HCT116 (cell line): ENCODE measurements around the gene CLEC3B.

Experiments
- EZH2 ChIP-seq: fragments of 200-600 bp; sonication (generic); IDR thresholded peaks from 2 replicates; pipeline ENCODE4 v1.6.1; 2017; ENCODE audit warnings: antibody characterized with exemption, mixed run types
- JUND ChIP-seq: IDR thresholded peaks from 2 replicates; pipeline ENCODE4 v1.6.1; 2012
- POLR2AphosphoS5 ChIP-seq: IDR thresholded peaks from 2 replicates; pipeline ENCODE4 v1.6.1; 2011; ENCODE audit warnings: mild to moderate bottlenecking, low read depth, low read length, moderate library complexity
- TCF7L2 ChIP-seq: IDR thresholded peaks from 2 replicates; pipeline ENCODE4 v1.7.0; 2011; ENCODE audit warnings: borderline replicate concordance, inconsistent platforms; ENCODE audit not compliant: insufficient read depth, insufficient read length; ENCODE audit errors: extremely low read depth

DNA sequence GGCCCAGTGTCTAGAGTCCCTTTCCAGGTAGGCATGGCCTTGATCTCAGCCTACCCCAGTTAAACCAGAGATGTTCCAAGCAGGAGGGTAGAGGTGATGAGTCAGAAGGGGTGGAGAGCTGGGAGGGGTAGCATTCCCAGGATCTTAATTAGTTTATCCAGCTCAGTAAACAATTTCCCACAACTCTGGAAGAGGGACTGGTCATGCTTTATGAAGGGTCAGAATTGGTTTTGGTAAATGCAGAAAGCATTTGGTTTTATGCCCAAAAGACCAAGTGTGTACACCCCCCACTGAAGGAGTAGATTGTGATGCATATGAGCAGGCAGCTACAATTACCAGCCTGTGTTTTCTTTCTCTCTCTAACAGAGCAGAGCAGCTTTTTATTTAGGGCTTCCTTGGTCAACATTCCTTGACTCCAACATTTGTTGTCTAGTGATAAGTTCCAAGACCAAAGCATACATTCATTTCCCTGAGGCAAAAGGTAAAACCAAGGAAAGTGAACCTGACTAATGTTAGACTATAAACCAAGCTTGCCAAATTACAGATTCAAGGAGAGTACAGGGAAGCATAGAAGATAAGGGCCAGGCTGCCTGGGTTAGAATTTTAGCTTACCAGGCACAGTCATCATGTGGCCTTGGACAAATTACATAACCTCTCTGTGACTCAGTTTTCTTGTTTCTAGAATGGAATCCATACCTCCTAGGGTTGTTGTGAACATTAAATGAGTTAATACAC is 32.5 kb upstream of the CLEC3B start:
- TF ChIP-seq POLR2AphosphoS5 (no peak), EZH2 (no peak), JUND (peak; percentile 35; the same call in 1 of the 2 replicates), TCF7L2 (no peak)
